22Rv1 (cell line): Measurements from ENCODE around the gene EPHB1.

Source experiments
- H3K27ac ChIP-seq: fragments of 450-650 bp; 2 replicates; pipeline ENCODE4 v1.5.1; 2017
- CTCF ChIP-seq: fragments of 450-650 bp; IDR thresholded peaks from 2 replicates; pipeline ENCODE4 v1.5.1; 2017; ENCODE audit warnings: mild to moderate bottlenecking
- ZFX ChIP-seq: fragments of 450-650 bp; IDR thresholded peaks from 2 replicates; pipeline ENCODE4 v1.6.1; 2017; ENCODE audit warnings: antibody characterized with exemption, borderline replicate concordance

EPHB1 gene

DNA sequence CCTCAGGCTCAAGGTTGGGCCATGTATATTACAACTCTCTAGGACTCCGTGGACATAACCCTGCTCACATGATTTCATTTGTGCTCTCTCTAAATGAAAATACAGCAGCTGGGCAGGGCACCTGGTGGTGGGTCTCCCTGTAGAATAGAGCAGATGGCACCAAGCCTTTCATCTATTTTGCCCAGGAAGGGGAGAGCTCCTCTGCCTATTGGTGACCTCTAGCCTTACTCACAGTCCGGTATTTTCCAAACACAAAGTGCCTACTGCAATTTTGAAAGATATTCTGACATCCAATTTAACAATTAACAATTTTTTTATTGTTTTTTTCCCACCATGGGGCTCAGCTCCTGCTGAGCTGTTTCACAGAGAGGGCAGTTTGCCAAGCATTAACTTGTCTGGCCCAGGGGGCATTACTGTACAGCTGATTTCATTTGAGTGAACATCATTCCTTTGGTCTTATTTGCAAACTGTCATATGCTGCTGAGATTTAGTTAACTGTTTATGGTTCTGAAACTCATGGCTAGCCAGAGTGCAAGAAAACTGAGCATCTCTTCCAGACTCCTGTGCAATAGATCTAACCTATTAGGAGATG lies 474.0 kb downstream of the EPHB1 start:
- H3K27ac ChIP-seq: no peak overlapping the region
- TF ChIP-seq ZFX: no peak
- TF ChIP-seq CTCF: no peak

GRCh38 chr3:135271177-135272025 lies 476.3 kb downstream of the EPHB1 start:
- no peak for TF ChIP-seq ZFX
- no peak for TF ChIP-seq CTCF
- no peak overlapping the region for H3K27ac ChIP-seq

GRCh38 chr3:135272026-135272669 lies 477.1 kb downstream of the EPHB1 start:
- no peak overlapping the region for H3K27ac ChIP-seq

GRCh38 chr3:135292162-135292561 lies 497.1 kb downstream of the EPHB1 start:
- no peak overlapping the region for H3K27ac ChIP-seq
- TF ChIP-seq CTCF (no peak), ZFX (no peak)

More at GRCh38 chr3:135272026-135272669, 477.1 kb downstream of the EPHB1 start:
- TF ChIP-seq CTCF: no peak
- TF ChIP-seq ZFX: no peak

DNA sequence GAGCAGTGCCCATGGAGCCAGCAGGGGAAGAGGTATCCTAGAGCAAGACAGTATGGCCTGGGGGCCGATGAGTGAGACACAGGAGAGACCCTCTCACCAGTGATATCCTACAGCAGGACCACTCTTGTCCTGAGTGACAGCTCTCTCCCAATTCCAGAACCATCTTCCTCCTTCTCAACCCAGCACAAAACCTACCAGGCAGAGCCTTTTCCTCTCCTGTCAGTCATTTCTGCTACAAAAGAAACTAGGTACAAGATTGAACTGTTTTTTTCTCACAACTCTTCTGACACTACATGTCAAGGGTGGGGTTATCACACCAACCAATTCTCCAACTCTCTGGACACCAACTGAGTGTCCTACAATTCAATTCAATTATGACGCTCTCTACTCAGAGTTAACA lies 506.6 kb downstream of the EPHB1 start:
- TF ChIP-seq ZFX (no peak), CTCF (no peak)

DNA sequence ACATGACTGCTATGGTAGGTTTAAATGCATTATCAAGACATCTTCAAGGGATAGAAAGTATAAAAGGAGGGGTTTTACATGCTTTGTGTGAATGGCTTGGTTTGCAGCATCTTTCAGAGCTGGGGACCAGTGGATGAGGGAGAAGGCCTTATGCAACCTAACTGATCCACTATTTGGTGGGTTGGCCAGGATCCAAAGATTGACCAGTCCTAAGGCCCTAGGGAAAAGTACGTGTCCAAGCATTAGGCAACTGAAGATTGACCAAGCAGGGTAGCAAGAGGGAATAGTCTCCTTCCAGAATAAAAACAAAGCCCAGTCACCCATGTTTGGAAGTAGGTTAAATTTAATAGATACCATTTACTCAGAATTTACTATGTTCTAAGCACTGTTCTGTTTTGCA lies 509.3 kb downstream of the EPHB1 start:
- H3K27ac ChIP-seq: no peak overlapping the region
- no peak for TF ChIP-seq CTCF
- TF ChIP-seq ZFX: no peak

More for the DNA sequence above, 506.6 kb downstream of the EPHB1 start:
- no peak overlapping the region for H3K27ac ChIP-seq
